Stimulated activated CD8-positive, alpha-beta memory T cell treated with anti-CD3 and anti-CD28 coated beads, Interleukin-4, amount 100 ng/mL, for 48 hours (primary cell): ENCODE data around the gene HSPA13.
"Not testable (repeated sequence)": the region's sequence is repeated elsewhere in the genome, so short reads cannot be mapped to it uniquely, and the experiment has no call there.

Experiments used
- DNase-seq: peaks from one replicate; pipeline ENCODE4 v3.0.0-alpha.2; 2020

HSPA13 gene, protein sequence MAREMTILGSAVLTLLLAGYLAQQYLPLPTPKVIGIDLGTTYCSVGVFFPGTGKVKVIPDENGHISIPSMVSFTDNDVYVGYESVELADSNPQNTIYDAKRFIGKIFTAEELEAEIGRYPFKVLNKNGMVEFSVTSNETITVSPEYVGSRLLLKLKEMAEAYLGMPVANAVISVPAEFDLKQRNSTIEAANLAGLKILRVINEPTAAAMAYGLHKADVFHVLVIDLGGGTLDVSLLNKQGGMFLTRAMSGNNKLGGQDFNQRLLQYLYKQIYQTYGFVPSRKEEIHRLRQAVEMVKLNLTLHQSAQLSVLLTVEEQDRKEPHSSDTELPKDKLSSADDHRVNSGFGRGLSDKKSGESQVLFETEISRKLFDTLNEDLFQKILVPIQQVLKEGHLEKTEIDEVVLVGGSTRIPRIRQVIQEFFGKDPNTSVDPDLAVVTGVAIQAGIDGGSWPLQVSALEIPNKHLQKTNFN

DNA sequence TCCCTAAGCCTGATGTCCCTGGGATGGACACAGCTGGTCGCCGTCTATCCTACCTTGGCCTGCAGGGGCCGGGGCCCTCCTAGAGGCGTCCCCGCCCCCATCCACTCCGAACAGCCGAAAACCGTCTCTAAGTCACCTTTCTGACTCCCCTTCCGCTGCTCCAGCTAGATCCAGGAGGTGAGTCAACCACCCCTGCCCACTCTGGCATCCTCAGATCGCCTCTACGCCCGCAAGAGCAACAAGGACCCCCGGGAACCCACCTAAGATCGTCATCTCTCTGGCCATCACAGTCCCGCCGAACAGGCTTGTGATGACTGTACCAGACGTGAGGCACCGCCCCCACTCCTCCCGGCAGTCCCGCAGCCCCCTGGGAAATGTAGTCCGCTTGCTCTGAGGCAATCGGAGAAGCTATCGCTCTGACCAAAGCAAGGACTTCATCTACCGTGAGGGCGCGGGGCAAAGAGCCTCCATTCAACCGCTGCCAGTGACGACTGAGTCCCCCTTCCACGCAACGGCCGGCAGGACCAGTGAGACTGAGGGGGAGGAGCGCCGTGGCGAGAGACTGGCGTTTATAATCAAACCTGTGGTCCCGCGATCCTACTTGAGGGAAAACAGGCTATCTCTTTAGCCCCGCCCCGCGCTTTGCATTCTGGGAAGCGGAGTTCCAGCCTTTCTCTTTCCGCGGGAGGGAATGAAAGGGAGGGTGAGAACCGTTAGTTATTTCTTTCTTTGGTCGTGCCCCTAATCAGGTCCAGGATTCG, at the start of gene HSPA13:
Gene HSPA13, minus strand, starts transcription at position 312 of the 761 bp plus-strand sequence. Its CDS starts 27 bp downstream, at position 285.
- DNase-seq = peak; percentile 99

DNA sequence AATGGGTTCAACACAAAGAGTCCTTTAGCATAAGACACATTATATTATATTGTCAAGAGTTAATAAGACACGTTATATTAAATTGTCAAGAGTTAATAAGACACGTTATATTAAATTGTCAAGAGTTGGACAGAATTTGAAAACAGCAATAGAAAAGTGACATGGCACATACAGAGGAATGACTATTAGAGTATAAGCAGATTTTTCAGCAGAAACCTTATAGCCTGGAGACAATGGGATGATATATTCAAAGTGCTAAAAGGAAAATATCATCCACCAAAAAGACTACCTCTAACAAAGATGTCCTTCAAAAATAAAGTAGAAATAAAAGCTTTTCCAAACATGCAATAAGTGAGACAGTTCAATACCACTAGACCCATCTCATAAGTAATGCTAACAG, 36.0 kb upstream of the HSPA13 start:
- DNase-seq = no peak

DNA sequence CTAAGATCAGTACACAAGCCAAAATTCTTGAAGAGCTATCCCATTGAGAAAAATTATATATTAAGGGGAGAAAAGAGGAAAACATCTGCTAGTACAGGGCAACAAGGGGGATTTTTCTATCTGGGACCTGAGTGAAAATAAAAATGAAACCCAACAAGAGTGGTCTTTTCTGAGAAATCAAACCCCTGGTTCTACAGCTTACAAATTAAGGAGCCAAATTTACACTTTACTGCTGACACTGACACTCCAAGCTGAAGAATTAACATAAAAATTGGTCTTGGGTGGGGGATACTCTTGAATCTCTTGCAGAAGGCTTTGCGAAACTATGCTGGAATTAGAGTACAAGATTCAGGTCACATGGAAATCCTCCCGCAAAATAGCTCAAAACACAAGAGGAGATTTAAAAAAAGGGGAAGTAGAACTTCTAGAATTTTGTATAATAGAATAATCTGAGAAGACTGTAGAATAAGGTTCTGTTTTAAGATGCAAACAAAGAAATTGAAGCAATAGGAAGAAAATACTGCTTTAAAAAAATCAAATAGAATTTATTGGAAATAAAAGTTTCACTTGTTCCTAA, 32.1 kb upstream of the HSPA13 start:
- no peak for DNase-seq

DNA sequence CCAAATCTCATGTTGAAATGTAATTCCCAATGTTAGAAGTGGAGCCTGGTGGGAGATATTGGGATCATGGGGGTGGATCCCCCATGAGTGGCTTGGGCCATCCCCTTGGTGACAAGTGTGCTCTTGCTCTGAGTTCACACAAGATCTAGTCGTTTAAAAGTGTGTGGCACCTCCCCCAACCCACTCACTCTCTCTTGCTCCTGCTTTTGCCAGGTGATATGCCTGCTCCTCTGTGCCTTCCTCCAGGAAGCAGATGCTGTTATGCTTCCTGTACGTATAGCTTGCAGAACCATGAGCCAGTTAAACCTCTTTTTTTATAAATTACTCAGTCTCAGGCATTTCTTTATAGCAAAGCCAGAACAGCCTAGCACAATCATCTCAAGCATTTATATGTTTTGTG, 23.0 kb upstream of the HSPA13 start:
- DNase-seq = no peak

DNA sequence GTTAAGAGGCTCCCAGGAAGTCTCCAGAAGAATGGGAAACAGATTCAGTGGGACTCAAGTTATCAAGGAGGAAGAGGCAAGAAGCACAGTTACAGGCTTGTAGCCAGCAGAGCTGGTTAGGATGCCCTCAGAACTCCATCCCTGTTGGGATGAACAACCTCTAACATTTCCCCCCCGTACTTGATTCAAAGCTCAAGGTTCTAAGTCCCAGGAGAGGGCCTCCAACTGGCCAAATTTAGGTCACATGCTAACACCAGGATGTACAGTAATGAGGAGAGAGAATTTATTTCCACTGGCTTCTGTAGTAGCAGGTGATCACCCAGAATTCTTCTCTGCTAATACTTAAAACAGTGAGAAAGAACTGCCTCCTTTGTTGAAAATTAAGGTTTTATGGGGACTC, 22.3 kb upstream of the HSPA13 start:
- DNase-seq = no peak

DNA sequence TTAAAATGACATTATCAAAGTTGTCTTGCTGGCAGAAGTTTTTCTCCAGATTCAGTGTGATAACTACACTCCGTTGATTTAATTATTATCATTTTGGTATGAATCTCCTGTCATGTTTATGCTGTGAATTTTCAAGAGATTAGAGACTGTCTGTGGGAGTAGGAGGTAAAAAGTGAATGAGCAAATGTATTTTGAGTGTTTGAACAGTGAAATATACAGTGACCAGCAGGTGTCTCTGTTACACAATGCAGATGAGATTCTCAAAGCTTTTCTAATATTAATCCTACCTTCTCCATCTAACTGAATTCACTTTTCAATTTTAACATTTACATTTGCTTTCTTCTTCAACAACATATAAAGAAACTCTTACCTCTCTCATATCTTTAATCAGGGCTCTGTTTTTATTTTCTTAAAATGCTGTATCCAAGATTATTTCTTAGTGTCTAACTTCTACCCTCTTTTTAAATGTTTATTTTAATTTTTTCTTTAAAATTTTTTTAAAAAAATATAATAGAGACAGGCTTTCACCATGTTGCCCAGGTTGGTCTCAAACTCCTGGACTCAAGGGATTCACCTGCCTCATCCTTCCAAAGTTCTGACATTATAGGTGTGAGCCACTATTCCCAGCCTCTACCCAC, 20.9 kb upstream of the HSPA13 start:
- no peak for DNase-seq

DNA sequence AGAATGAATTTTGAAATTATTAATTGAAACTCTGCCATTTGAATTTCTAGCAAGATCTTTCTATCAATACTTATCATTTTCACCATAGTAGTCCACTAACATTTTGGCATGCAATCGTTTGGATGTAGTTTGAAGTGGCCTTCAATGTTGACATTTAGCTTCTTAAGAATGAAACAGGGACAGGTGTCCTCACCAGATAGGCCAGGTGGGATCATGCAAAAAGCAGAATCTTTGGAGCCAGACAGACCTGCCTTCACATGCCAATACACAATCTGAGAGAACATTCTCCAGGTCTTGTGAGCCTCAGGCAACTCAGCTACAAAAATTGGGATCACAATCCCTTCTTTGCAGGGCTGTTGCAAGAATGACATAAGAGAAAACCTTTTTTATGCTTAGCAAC, 18.3 kb upstream of the HSPA13 start:
- DNase-seq = no peak

DNA sequence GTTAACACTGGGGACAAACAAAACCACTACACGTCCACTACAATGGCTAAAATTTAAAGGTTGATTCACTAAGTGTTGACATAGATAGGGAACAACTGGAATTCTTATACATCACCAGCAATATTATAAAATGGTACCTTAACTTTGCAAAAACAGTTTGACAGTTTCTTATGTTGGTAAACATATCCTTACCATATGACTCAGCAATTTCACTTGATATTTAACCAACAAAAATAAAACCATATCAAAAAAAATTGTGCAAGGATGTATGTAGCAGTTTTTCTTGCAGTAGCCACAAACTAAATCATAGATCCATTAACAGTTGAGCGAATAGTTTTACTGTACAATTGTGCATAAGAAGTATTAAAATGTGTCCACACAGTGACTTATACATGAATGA, 5.3 kb upstream of the HSPA13 start:
- DNase-seq = no peak

DNA sequence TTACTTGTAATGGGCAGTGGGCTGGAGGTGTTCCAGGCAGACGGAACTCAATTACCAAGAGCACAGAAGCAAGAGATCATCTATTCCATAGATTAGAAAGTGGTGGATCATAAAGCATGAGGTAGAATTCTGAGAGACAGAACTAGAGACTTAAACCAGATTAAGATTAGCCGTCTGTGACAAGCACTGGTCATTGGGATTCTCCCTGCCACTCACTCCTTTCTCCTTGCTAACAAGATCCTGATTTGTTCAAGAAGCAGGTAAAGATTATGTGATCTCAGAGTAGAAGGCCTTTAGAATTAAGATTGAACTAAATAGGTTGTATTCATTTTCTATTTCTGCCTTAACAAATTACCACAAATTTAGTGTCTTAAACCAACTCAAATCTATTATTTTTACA, 1.5 kb upstream of the HSPA13 start:
- DNase-seq = no peak

DNA sequence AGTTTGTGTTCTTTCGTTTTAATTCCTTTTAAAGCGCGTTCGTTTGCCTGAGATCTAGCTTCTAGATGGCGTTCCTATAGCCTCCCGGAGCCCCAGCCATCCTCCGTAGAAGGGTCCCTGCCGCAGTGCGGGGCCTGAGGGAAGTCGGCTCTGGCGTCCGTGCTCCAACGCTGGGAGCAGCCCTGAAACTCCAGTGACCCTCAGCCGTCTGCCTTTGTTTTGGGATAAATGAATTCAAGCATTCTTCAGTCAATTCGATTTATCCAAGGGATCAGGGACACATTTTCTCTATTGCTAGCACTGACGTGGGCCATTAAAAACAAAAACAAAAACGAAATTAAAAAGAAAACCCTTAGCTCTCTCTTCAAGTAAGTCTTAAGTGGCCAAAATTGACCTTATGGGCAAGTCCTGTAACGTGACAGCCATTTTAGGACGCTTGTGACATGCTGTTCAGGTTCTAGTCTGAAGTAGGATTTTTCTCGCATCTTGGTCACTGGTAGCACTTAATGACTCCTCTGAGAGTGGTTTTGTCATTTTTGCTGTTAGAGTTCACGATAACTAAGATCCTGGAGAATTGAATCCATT, 742 bp upstream of the HSPA13 start:
- no peak for DNase-seq

DNA sequence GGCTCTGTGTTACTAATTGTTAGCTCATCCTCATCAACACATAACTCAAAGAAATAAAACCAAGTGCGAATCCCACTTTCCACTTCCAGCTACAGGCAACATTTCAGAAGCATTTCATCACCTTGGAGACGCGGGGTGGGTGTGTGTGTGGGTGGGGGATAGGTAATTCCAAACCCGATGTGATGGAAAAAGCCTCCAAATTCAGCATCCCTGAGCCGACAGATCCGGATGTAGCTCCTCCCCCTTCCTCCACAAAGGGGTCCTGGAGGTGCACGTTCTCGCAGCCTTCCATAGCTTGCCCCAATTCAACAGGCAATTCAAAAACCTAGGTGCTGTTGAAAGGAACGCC, 486 bp downstream of the HSPA13 start:
- DNase-seq = peak; percentile 58

DNA sequence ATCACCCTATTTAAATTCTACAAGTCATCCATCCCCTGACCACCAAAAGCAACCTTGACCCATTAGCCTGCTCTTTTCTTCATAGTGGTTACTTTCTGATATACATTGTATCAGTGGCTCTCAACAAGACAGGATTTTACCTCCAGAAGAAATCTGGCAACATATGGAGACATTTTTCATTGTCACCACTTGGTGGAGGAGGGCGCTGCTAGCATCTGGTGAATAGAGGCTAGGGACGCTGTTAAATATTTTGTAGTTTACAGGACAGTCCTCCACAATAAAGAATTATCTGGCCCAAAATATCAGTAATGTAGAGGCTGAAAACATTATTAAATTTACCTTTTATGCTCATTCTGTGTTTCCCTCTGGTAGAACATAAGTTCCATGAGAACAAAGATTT, 6.1 kb downstream of the HSPA13 start:
- DNase-seq = no peak

DNA sequence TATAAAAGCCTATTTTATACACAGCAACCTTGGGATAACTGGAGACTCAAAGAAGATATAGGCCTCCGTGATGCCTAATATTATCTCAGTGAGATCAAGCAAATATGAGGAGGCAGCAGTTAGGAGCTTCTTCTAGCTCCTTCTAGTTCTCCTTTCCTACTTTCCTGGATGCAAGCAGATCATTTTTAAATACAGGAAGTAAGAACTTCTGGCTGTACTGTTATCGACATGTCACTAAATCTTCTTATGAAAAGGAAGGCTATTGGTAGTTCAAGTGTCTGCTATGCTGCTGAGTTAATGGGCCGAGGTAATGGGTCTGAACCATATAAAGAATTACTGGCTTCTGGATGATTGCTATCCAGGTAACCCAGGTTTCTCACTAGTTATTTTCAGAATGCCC, 15.9 kb downstream of the HSPA13 start:
- DNase-seq = no peak

DNA sequence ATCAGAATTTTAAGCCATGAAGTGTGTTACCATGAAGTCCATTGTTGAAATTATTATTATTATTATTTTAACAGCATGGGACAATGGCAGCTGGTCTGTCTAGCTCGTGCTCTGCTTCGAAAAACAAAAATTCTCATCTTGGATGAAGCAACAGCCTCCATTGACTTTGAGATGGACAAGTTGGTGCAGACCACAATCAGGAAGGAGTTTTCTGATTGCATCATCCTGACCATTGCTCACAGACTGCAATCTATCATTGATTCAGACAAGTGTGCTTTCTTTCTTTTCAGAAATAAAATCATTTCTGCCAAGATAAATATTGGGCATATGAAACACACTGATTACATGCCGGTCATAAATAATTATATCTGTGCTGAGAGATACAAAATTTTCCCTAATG, 21.0 kb downstream of the HSPA13 start:
- no peak for DNase-seq

DNA sequence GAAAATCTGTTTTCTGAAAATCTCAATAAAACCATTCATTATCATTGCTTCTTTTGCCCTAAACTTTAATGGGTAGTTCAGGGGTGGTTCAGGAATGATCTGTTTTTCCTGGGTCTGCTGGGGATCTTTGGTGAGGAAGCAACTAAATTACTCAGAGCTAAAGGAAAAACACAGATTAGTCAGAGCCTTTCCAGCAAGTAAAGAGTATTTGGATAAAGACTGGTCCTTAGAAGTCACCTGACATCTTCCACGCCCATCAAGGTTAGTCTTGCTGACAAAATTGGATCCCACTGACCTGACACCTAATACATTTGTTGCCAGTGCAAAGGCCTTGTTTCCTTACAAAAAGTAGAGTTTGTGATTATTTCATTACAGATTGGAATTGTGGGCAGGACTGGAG, 24.2 kb downstream of the HSPA13 start:
- DNase-seq = no peak

DNA sequence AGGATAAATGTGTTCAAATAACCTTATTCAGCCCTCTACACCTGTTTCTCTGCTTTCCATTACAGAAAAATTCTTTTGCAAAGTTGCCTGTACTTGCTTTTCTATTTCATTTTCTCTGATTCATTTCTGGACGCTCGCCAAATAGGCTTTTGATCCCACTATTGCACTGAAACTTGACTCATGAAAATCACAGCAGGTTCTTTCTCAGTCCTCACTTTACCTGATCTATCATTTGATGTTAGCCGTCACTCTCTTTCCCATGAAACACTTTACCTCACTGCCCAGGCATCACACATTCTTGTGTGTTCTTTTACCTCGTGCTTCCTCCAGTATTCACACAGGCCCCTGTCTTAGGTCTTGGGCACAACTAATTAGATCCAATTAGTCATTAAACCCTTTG, 26.2 kb downstream of the HSPA13 start:
- DNase-seq = no peak

DNA sequence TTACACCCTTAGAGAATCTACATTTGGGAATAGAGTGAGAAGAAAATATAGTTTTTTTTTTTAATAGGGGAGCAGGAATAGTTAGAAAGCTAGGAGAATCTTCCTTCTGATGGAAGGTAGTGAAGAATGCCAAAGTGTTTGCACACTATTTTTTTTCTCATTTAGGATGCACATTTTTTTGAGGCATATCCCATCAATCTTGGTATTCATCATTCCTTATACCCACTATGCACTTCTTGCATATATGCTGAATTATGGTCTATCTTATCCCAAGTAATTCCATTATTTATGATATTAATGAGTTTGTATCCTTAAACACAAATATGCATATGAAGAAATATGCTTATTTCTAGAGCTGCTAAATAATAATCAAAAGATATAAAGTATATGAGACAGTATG, 28.4 kb downstream of the HSPA13 start:
- DNase-seq = no peak

DNA sequence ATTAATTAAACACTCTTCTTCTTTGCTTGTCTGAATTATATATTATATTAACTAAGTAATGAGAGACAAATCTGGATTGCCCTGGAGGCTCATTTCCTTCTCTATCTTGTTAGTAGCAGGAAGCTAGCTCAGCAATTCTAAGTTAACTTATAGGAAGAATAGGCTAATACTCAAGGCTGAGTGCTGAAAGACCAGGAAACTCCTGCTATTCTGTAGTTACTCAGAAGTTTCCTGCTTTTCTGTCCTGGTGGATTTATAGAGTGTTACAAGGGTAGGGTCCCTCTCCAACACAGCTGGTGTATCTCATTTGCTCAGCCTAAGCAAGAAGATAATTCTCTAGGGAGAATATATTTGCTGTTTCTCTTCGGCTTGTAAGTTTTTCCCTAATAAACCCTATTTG, 29.2 kb downstream of the HSPA13 start:
- no peak for DNase-seq

DNA sequence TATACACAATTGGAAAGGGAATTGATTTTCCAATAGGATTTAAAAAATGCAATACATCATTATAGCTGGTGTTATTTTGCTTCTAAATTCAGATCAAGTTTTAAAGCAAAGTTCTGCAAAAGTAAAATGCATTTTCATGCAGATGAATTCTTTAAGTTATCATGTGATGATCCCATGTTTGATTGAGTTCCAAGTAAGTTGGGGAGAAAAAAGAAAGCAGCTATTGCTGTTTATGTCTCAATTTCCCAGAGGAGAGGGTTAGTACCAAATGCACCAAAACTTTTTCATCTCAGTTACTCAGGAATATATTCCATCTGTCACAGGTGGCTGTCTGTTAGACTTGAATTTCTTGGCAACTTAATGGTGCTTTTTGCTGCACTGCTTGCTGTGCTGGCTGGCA, 29.7 kb downstream of the HSPA13 start:
- no peak for DNase-seq

DNA sequence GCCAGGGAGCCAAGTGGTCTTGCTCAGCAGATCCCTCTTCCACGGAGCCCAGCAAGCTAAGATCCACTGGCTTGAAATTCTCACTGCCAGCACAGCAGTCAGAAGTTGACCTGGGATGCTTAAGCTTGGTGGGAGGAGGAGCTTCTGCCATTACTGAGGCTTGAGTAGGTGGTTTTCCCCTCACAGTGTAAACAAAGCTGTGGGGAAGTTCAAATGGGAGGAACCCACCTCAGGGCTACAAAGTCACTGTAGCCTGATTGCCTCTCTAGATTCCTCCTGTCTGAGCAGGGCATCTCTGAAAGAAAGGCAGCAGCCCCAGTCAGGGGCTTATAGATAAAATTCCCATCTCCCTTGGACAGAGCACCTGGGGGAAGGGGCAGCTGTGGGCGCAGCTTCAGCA, 55.6 kb downstream of the HSPA13 start:
- not testable (repeated sequence) for DNase-seq

DNA sequence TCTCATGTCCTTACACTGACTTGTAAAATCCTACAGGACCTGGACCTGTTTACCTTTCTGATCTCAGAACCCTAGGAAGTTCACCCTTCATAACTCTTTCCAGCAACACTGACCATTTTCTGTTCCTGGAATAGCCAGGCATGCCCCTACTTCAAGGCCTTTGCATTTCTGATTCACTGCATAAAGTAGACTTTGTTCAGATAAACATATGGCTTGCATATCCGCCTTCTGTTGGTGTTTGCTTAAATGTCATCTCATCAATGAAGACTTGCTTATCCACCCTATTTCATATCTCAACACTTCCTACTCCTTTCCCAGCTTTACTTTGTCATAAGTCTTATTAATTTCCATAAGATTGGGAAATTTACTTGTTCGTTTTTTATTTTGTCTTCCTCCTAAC, 57.4 kb downstream of the HSPA13 start:
- DNase-seq = no peak
